H1 (cell line): ENCODE measurements around the gene TBP. TPM values are rescaled to one million over a fixed set of nuclear protein-coding genes. Genes with fewer than 3 reads are reported as not detected.

Experiments used
- CTCF ChIA-PET: fragments of 300-600 bp; sonication (Branson Sonifier 250); formaldehyde crosslinking; loops from one replicate; lab custom pipeline; 2021; ENCODE audit not compliant: partially characterized antibody; lab: Charles Lee
- POLR2A ChIA-PET: fragments of 300-600 bp; sonication (Branson Sonifier 250); formaldehyde crosslinking; loops from one replicate; lab custom pipeline; 2021; ENCODE audit warnings: inconsistent platforms; ENCODE audit not compliant: partially characterized antibody; lab: Charles Lee
- DNase-seq, 2 experiments: peaks; one replicate each; pipeline versions ENCODE4 v3.0.0 to v3.0.0-alpha.2; 2010 to 2022; ENCODE audit warnings: low spot score in 2 of 2, low read depth in 1 of 2, mixed read lengths in 1 of 2
- FAIRE-seq: peaks from 2 replicates; lab custom pipeline; 2011; peaks lifted over from hg19 to GRCh38; lab: Jason Lieb, UNC
- H2AFZ ChIP-seq: 2 replicates; pipeline ENCODE4 v1.8.1; 2012; ENCODE audit warnings: low read length, inconsistent platforms
- H2AK5ac ChIP-seq: 2 replicates; pipeline ENCODE4 v1.6.1; 2013; ENCODE audit warnings: low read depth, low read length
- H2BK120ac ChIP-seq: replicated peaks from 2 replicates; pipeline ENCODE3; 2013; ENCODE audit warnings: low read depth, low read length, inconsistent platforms
- H2BK12ac ChIP-seq: 2 replicates; pipeline ENCODE4 v1.6.1; 2013; ENCODE audit warnings: low read depth, low read length
- H2BK15ac ChIP-seq: 2 replicates; pipeline ENCODE4 v1.6.1; 2013; ENCODE audit warnings: low read length
- H2BK20ac ChIP-seq: 2 replicates; pipeline ENCODE4 v1.6.1; 2013; ENCODE audit warnings: low read length
- H2BK5ac ChIP-seq: 2 replicates; pipeline ENCODE4 v1.6.1; 2013; ENCODE audit warnings: low read depth, low read length
- H3K14ac ChIP-seq: 2 replicates; pipeline ENCODE4 v1.6.1; 2013; ENCODE audit warnings: inconsistent platforms; ENCODE audit not compliant: insufficient read length
- H3K18ac ChIP-seq: 2 replicates; pipeline ENCODE4 v1.6.1; 2013; ENCODE audit warnings: low read length; ENCODE audit errors: extremely low read depth
- H3K23ac ChIP-seq: 2 replicates; pipeline ENCODE4 v1.6.1; 2013; ENCODE audit warnings: inconsistent platforms; ENCODE audit not compliant: insufficient read length
- H3K23me2 ChIP-seq: 2 replicates; pipeline ENCODE4 v1.6.1; 2013; ENCODE audit warnings: low read depth, low read length
- H3K27ac ChIP-seq: 2 replicates; pipeline ENCODE4 v1.6.1; 2011; ENCODE audit warnings: low read depth, low read length, inconsistent platforms
- H3K27me3 ChIP-seq, 4 experiments: replicated peaks in 1 of 4; 1 replicate in 1 of 4; 2 replicates in 3 of 4; pipeline versions ENCODE4 v1.6.1 to v1.8.1; 2011 to 2013; ENCODE audit warnings: low read length in 3 of 4, mild to moderate bottlenecking in 3 of 4, inconsistent platforms in 2 of 4, mixed read lengths in 2 of 4, moderate library complexity in 1 of 4; ENCODE audit not compliant: control insufficient read depth in 3 of 4, insufficient read depth in 3 of 4; ENCODE audit errors: extremely low read depth in 1 of 4
- H3K36me3 ChIP-seq, 4 experiments: 2 replicates each; pipeline versions ENCODE4 v1.6.1 to v1.8.1; 2011 to 2013; ENCODE audit warnings: mild to moderate bottlenecking in 4 of 4, low read length in 3 of 4, moderate library complexity in 2 of 4, control low read depth in 1 of 4, inconsistent platforms in 1 of 4; ENCODE audit not compliant: insufficient read depth in 4 of 4, control insufficient read depth in 2 of 4
- H3K4ac ChIP-seq: replicated peaks from 2 replicates; pipeline ENCODE3; 2013; ENCODE audit warnings: low read length, low read depth, mixed read lengths, inconsistent platforms; ENCODE audit not compliant: insufficient read length
- H3K4me1 ChIP-seq, 4 experiments: replicated peaks in 1 of 4; 1 replicate in 1 of 4; 2 replicates in 3 of 4; pipeline versions ENCODE4 v1.6.1 to v1.8.1; 2011 to 2013; ENCODE audit warnings: low read length in 3 of 4, inconsistent platforms in 2 of 4, mixed read lengths in 1 of 4; ENCODE audit not compliant: insufficient read depth in 4 of 4, control insufficient read depth in 3 of 4
- H3K4me2 ChIP-seq, 2 experiments: 2 replicates each; pipeline versions ENCODE4 v1.6.1 to v1.8.1; 2011 to 2013; ENCODE audit warnings: low read depth in 2 of 2, low read length in 2 of 2, control low read depth in 1 of 2, inconsistent platforms in 1 of 2, mild to moderate bottlenecking in 1 of 2; ENCODE audit not compliant: insufficient read depth in 1 of 2
- H3K4me3 ChIP-seq, 4 experiments: fragments of 200-600, 300-600 bp in 1 of 4; sonication (generic), shearing (Covaris generic), sonication (Bioruptor Twin) in 1 of 4; 2 replicates each; pipeline versions ENCODE4 v1.5.1 to v1.8.1; 2011 to 2016; ENCODE audit warnings: low read length in 4 of 4, low read depth in 3 of 4, control low read depth in 2 of 4, inconsistent platforms in 2 of 4, mild to moderate bottlenecking in 2 of 4, mixed read lengths in 1 of 4, moderate library complexity in 1 of 4; ENCODE audit not compliant: insufficient read depth in 2 of 4; ENCODE audit errors: extremely low read depth in 1 of 4
- H3K56ac ChIP-seq: replicated peaks from 2 replicates; pipeline ENCODE3; 2013; ENCODE audit warnings: low read depth, mild to moderate bottlenecking, mixed read lengths, low read length, inconsistent platforms; ENCODE audit not compliant: insufficient read length
- H3K79me1 ChIP-seq: 2 replicates; pipeline ENCODE4 v1.6.1; 2013; ENCODE audit warnings: low read depth, low read length, control low read depth
- H3K79me2 ChIP-seq, 2 experiments: 2 replicates each; pipeline versions ENCODE4 v1.6.1 to v1.8.1; 2012 to 2013; ENCODE audit warnings: low read length in 2 of 2, mild to moderate bottlenecking in 2 of 2, inconsistent platforms in 1 of 2; ENCODE audit not compliant: insufficient read depth in 2 of 2, control insufficient read depth in 1 of 2
- H3K9ac ChIP-seq, 4 experiments: replicated peaks in 1 of 4; 1 replicate in 1 of 4; 2 replicates in 3 of 4; pipeline versions ENCODE4 v1.6.1 to v1.8.1; 2011 to 2013; ENCODE audit warnings: low read depth in 3 of 4, low read length in 3 of 4, control low read depth in 2 of 4, mild to moderate bottlenecking in 2 of 4, moderate library complexity in 2 of 4, inconsistent platforms in 1 of 4; ENCODE audit errors: extremely low read depth in 1 of 4
- H3K9me3 ChIP-seq, 2 experiments: 2 replicates each; pipeline versions ENCODE4 v1.6.1 to v1.8.1; 2012 to 2013; ENCODE audit warnings: mild to moderate bottlenecking in 2 of 2, moderate library complexity in 2 of 2, control low read depth in 1 of 2, inconsistent platforms in 1 of 2, low read depth in 1 of 2, low read length in 1 of 2, mixed read lengths in 1 of 2; ENCODE audit not compliant: insufficient read depth in 2 of 2
- H4K20me1 ChIP-seq, 2 experiments: replicated peaks in 1 of 2; 2 replicates each; pipeline versions ENCODE3 to v1.8.1; 2011 to 2013; ENCODE audit warnings: inconsistent platforms in 2 of 2, low read length in 2 of 2, mild to moderate bottlenecking in 1 of 2; ENCODE audit not compliant: insufficient read depth in 2 of 2, control insufficient read depth in 1 of 2
- H4K5ac ChIP-seq: 2 replicates; pipeline ENCODE4 v1.6.1; 2013; ENCODE audit warnings: low read length, low read depth, mixed read lengths, inconsistent platforms; ENCODE audit not compliant: insufficient read length
- H4K8ac ChIP-seq: 2 replicates; pipeline ENCODE4 v1.8.0; 2013; ENCODE audit warnings: mild to moderate bottlenecking, moderate library complexity, low read length, inconsistent platforms; ENCODE audit not compliant: insufficient read depth; ENCODE audit errors: extremely low read depth
- H4K91ac ChIP-seq: replicated peaks from 2 replicates; pipeline ENCODE3; 2013; ENCODE audit warnings: low read length, mixed read lengths, inconsistent platforms; ENCODE audit not compliant: insufficient read length
- BACH1 ChIP-seq: IDR thresholded peaks from 2 replicates; pipeline ENCODE4 v1.6.1; 2012; ENCODE audit warnings: low read length, improper control_type of control experiment
- KDM4A ChIP-seq: IDR thresholded peaks from one replicate; pipeline ENCODE4 v1.7.1; 2012; ENCODE audit warnings: low read depth, mild to moderate bottlenecking, moderate library complexity, low read length, inconsistent platforms; ENCODE audit not compliant: severe bottlenecking
- KDM5A ChIP-seq: fragments of 200-600 bp; IDR thresholded peaks from 2 replicates; pipeline ENCODE4 v1.7.1; 2012; ENCODE audit warnings: mild to moderate bottlenecking, low read length, inconsistent platforms, mixed read lengths
- POLR2AphosphoS5 ChIP-seq: IDR thresholded peaks from 2 replicates; pipeline ENCODE4 v1.6.1; 2011; ENCODE audit warnings: low read depth, low read length
- RFX5 ChIP-seq: IDR thresholded peaks from 2 replicates; pipeline ENCODE4 v1.6.1; 2011; ENCODE audit warnings: low read depth, low read length, improper control_type of control experiment, borderline replicate concordance
- SP2 ChIP-seq: IDR thresholded peaks from 2 replicates; pipeline ENCODE4 v1.6.1; 2012; ENCODE audit warnings: mild to moderate bottlenecking, low read length, inconsistent platforms
- TAF1 ChIP-seq: IDR thresholded peaks from 2 replicates; pipeline ENCODE4 v1.6.1; 2011; ENCODE audit warnings: mild to moderate bottlenecking, low read depth, low read length
- TEAD4 ChIP-seq: IDR thresholded peaks from 2 replicates; pipeline ENCODE4 v1.6.1; 2012; ENCODE audit warnings: low read depth, low read length, inconsistent platforms, mixed read lengths
- polyA plus RNA-seq, 7 experiments: library from polyadenylated mRNA; depleted of rRNA in 3 of 7; stranded (reverse) in 5 of 7; unstranded in 2 of 7; fragments of >200 nt in 5 of 7; fragments of 200-250 nt in 2 of 7; gene quantifications; 1 replicate in 5 of 7; 2 replicates in 1 of 7; 4 replicates in 1 of 7; pipeline versions ENCODE4 v1.2.1 to v1.2.3, GENCODE V29; 2011 to 2013; ENCODE audit warnings: missing spikeins in 2 of 7, mixed read lengths in 2 of 7
- total RNA-seq: library from RNA; stranded (reverse); fragmentation: NEBNext Ultra II Directional; extraction: Animal tissue kit (Norgen Biotek cat#: 25700); gene quantifications from 2 replicates; pipeline ENCODE4 v1.2.1, GENCODE V29; 2021
- TF ChIP-seq, protein P1 (sequence below): IDR thresholded peaks from 2 replicates; pipeline ENCODE4 v1.6.1; 2012; ENCODE audit warnings: low read length, inconsistent platforms

Gene TBP
- total and polyA plus RNA-seq, 2 of the 8 experiments (the other 6 are each of a cell fraction or from before 2014, with no cell fraction given), result 17.2 to 20.9 TPM

DNA sequence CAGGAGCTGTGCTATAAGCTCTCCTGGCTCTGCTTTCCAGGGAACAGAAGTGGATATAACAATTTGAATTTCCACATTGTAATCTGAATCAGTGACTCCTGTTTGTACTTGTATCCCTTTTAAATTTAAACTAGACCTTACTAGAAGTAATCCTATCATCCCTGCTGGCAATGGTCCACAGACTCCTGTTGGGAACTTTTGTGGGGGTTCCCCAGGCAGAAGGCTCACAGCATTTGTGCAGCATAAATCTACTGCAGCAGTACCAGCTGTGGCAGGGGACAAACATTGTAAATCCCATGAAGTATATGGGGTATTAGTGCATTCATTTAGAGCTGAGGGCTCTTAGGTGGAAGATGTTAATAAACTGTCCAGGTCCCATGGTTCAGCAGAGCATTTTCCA, 42.3 kb downstream of the TBP start:
- Histone ChIP-seq H2BK15ac (no peak overlapping the region), H3K23me2 (no peaks in the 10 kb centered on the region), H2BK12ac (no peak overlapping the region), H3K79me2 (no peaks in the 10 kb centered on the region), H3K9ac (no peak overlapping the region), H3K18ac (no peak overlapping the region), H3K56ac (no peak overlapping the region), H3K23ac (no peak overlapping the region), H3K4me3 (no peak overlapping the region), H4K8ac (no peak overlapping the region), H2BK120ac (no peak overlapping the region), H3K4me1 (peaks cover 0 to 8% (median 0%) of the 10 kb centered on the region in 4 experiments; a peak in 3 of 7 replicates), H2AFZ (no peak overlapping the region), H3K27ac (no peak overlapping the region), H3K4ac (no peak overlapping the region), H4K20me1 (no peaks in the 10 kb centered on the region), H3K27me3 (no peaks in the 10 kb centered on the region), H2AK5ac (no peak overlapping the region), H2BK20ac (no peak overlapping the region), H3K14ac (no peak overlapping the region), H3K4me2 (no peak overlapping the region), H3K79me1 (no peaks in the 10 kb centered on the region), H2BK5ac (no peak overlapping the region), H4K5ac (no peak overlapping the region), H3K36me3 (no peaks in the 10 kb centered on the region), H4K91ac (no peak overlapping the region), H3K9me3 (peaks cover 0 to 14% of the 10 kb centered on the region in 2 experiments; a peak in 1 of 4 replicates)
- FAIRE-seq (no peak), DNase-seq (no peak)
- CTCF ChIA-PET, result interaction anchor here (1.7 to 2.5 kb wide), 2 partner anchors 11 to 12 kb away, joined by 4 to 12 read pairs; partner anchors contain the start of gene PDCD2
- TF ChIP-seq TEAD4 (no peak), SP2 (no peak), KDM4A (no peak), RFX5 (no peak), TAF1 (no peak), KDM5A (no peak), BACH1 (no peak), POLR2AphosphoS5 (no peak)
- TF ChIP-seq, protein P1, sequence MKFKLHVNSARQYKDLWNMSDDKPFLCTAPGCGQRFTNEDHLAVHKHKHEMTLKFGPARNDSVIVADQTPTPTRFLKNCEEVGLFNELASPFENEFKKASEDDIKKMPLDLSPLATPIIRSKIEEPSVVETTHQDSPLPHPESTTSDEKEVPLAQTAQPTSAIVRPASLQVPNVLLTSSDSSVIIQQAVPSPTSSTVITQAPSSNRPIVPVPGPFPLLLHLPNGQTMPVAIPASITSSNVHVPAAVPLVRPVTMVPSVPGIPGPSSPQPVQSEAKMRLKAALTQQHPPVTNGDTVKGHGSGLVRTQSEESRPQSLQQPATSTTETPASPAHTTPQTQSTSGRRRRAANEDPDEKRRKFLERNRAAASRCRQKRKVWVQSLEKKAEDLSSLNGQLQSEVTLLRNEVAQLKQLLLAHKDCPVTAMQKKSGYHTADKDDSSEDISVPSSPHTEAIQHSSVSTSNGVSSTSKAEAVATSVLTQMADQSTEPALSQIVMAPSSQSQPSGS, result no peak
- POLR2A ChIA-PET, result interaction anchor here (1.3 to 2.7 kb wide), 2 partner anchors 11 to 12 kb away, joined by 3 to 9 read pairs; partner anchors contain the start of gene PDCD2
